ENCODE results near the gene TFEB. TPM values are rescaled to one million over a fixed set of nuclear protein-coding genes. Genes with fewer than 3 reads are reported as not detected.
A peak's percentile ranks its signal among the peaks of the same experiment; 100 is the strongest.

Gene TFEB
- total RNA-seq, 1 experiment from 2014 or later, result 1.8 TPM

- ChIA-PET POLR2A (ENCODE audit: low non-redundant PET) (no interaction called here), CTCF (no interaction called here)
- Histone ChIP-seq H3K4me1 (ENCODE audit: insufficient read depth, low read length, poor library complexity, severe bottlenecking) (peaks cover 6% of the 10 kb centered on the region), H3K4me3 (ENCODE audit: low read depth, low read length, poor library complexity, severe bottlenecking) (no peak overlapping the region), H3K27me3 (replicated peaks; ENCODE audit: insufficient read depth, low read depth, low read length, poor library complexity) (no peaks in the 10 kb centered on the region), H3K36me3 (ENCODE audit: insufficient read depth, low read length, poor library complexity, severe bottlenecking) (no peaks in the 10 kb centered on the region), H3K27ac (ENCODE audit: low read depth, low read length, poor library complexity, severe bottlenecking) (no peak overlapping the region), H3K9me3 (ENCODE audit: low read depth, low read length, poor library complexity, severe bottlenecking) (no peaks in the 10 kb centered on the region)
- TF ChIP-seq, protein P1, sequence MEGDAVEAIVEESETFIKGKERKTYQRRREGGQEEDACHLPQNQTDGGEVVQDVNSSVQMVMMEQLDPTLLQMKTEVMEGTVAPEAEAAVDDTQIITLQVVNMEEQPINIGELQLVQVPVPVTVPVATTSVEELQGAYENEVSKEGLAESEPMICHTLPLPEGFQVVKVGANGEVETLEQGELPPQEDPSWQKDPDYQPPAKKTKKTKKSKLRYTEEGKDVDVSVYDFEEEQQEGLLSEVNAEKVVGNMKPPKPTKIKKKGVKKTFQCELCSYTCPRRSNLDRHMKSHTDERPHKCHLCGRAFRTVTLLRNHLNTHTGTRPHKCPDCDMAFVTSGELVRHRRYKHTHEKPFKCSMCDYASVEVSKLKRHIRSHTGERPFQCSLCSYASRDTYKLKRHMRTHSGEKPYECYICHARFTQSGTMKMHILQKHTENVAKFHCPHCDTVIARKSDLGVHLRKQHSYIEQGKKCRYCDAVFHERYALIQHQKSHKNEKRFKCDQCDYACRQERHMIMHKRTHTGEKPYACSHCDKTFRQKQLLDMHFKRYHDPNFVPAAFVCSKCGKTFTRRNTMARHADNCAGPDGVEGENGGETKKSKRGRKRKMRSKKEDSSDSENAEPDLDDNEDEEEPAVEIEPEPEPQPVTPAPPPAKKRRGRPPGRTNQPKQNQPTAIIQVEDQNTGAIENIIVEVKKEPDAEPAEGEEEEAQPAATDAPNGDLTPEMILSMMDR (conservative IDR thresholded peaks at IDR 0.05; ENCODE audit: low read depth, low read length), result no peak
- no peak for TF ChIP-seq EZH2 (IDR thresholded peaks at IDR 0.05; ENCODE audit: borderline replicate concordance, low read depth, low read length, poor library complexity, severe bottlenecking)
- DNase-seq (ENCODE audit: low spot score), result no peak
- intact Hi-C loops (cut with micrococcal nuclease; ENCODE audit: unreplicated experiment), result loop anchor here (10.0 kb wide), 1 partner anchor 67 kb away; the partner anchor contains the start of gene FRS3
- no TSS peak for BruUV-seq (replicated peaks)
Measured at GRCh38 chr6:41707565-41708200, 27.7 kb downstream of the TFEB start.

GRCh38 chr6:41706876-41707564, 28.4 kb downstream of the TFEB start:
- Histone ChIP-seq H3K4me3 (ENCODE audit: low read depth, low read length, poor library complexity, severe bottlenecking) (no peak overlapping the region), H3K27ac (ENCODE audit: low read depth, low read length, poor library complexity, severe bottlenecking) (no peak overlapping the region), H3K36me3 (ENCODE audit: insufficient read depth, low read length, poor library complexity, severe bottlenecking) (no peaks in the 10 kb centered on the region), H3K9me3 (ENCODE audit: low read depth, low read length, poor library complexity, severe bottlenecking) (no peaks in the 10 kb centered on the region), H3K27me3 (replicated peaks; ENCODE audit: insufficient read depth, low read depth, low read length, poor library complexity) (no peaks in the 10 kb centered on the region), H3K4me1 (ENCODE audit: insufficient read depth, low read length, poor library complexity, severe bottlenecking) (peaks cover 6% of the 10 kb centered on the region)
- TF ChIP-seq EZH2 (IDR thresholded peaks at IDR 0.05; ENCODE audit: borderline replicate concordance, low read depth, low read length, poor library complexity, severe bottlenecking), result no peak
- TF ChIP-seq, protein P1 (conservative IDR thresholded peaks at IDR 0.05; ENCODE audit: low read depth, low read length), result no peak
- DNase-seq (ENCODE audit: low spot score), result no peak
- no TSS peak for BruUV-seq (replicated peaks)
- intact Hi-C loops (cut with micrococcal nuclease; ENCODE audit: unreplicated experiment), result loop anchor here (10.0 kb wide), 1 partner anchor 68 kb away; the partner anchor contains the start of gene FRS3
- ChIA-PET POLR2A (ENCODE audit: low non-redundant PET) (interaction anchor here (0.6 kb wide), 1 partner anchor 85 kb away, joined by 3 read pairs; no protein-coding TSS in a partner anchor), CTCF (interaction anchor here (0.6 to 0.9 kb wide), 2 partner anchors 298 to 524 kb away, joined by 7 to 8 read pairs; no protein-coding TSS in a partner anchor)

DNA sequence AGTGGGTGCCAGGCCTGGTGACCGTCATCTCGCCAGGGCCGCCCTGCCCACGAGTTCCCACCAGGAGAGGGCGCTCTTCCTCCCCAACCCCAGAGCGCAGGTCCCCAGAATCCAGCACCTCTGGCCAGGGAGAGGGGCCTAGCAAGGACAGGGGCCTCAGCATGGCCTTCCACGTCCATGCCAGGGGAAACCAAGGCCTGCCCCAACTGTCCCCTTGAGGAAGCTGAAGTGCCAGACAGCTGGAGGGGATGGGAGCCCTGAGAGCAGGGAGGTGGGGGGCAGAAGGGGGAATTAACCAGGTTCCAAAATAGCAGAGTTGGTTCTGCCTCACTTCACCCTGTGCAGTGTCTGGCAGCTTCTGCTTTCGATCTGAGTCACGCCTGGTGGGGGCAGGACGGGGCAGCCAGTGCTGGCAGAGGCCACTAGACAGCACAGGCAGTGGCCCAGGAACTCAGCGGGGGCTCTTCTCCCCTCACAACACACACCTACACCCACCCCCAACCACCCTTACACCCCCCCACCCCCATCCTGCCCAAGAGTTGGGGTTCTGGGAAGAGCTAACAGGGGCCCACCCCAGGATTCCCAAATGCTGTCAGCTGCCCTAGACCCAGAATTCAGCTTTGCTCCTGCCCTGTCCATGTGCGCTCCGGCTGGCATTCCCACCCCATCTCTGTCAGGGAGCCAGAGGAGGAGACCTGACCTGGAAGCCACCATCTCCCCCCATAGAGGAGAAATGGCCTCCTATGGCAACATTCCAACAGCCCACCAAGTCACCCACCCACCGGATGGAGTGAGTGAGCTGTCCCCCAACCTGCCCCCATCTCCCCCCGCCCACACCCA, 29.2 kb downstream of the TFEB start:
- TF ChIP-seq, protein P1 (conservative IDR thresholded peaks at IDR 0.05; ENCODE audit: low read depth, low read length), result peak; percentile 79
- TF ChIP-seq EZH2 (IDR thresholded peaks at IDR 0.05; ENCODE audit: borderline replicate concordance, low read depth, low read length, poor library complexity, severe bottlenecking), result no peak
- ChIA-PET CTCF (interaction anchor here (0.6 to 0.9 kb wide), 2 partner anchors 297 to 524 kb away, joined by 7 to 8 read pairs; no protein-coding TSS in a partner anchor), POLR2A (ENCODE audit: low non-redundant PET) (interaction anchor here (0.6 kb wide), 1 partner anchor 86 kb away, joined by 3 read pairs; no protein-coding TSS in a partner anchor)
- DNase-seq (ENCODE audit: low spot score), result peak; percentile 45
- Histone ChIP-seq H3K27me3 (replicated peaks; ENCODE audit: insufficient read depth, low read depth, low read length, poor library complexity) (no peaks in the 10 kb centered on the region), H3K4me3 (ENCODE audit: low read depth, low read length, poor library complexity, severe bottlenecking) (no peak overlapping the region), H3K27ac (ENCODE audit: low read depth, low read length, poor library complexity, severe bottlenecking) (peak overlapping the region; percentile 37), H3K9me3 (ENCODE audit: low read depth, low read length, poor library complexity, severe bottlenecking) (no peaks in the 10 kb centered on the region), H3K4me1 (ENCODE audit: insufficient read depth, low read length, poor library complexity, severe bottlenecking) (peaks cover 6% of the 10 kb centered on the region), H3K36me3 (ENCODE audit: insufficient read depth, low read length, poor library complexity, severe bottlenecking) (no peaks in the 10 kb centered on the region)
- no TSS peak for BruUV-seq (replicated peaks)
- intact Hi-C loops (cut with micrococcal nuclease; ENCODE audit: unreplicated experiment), result loop anchor here (10.0 kb wide), 1 partner anchor 69 kb away; the partner anchor contains the start of gene FRS3
